HG03066 (cell line): ENCODE results near the gene TEX38.

ENCODE experiments used
- ATAC-seq: cut with Tn5 transposase; IDR thresholded peaks from one replicate; pipeline ENCODE4 v1.9.1; 2021; ENCODE audit warnings: low read depth; ENCODE audit not compliant: unreplicated experiment

TEX38 gene

GRCh38 chr1:46721204-46721603 is 49.5 kb downstream of the TEX38 start:
- no peak for ATAC-seq

- no peak for ATAC-seq
Observed at GRCh38 chr1:46721686-46722205, 50.1 kb downstream of the TEX38 start.
